SK-N-MC (cell line): ENCODE data around the gene ACE2.

Source experiments
- EZH2 ChIP-seq: fragments of 200-600 bp; sonication (generic); IDR thresholded peaks from one replicate; pipeline ENCODE4 v1.6.1; 2017; ENCODE audit warnings: antibody characterized with exemption
- FOXP2 ChIP-seq: optimal IDR thresholded peaks from 2 replicates; pipeline ENCODE3; 2011; ENCODE audit warnings: mild to moderate bottlenecking, moderate library complexity; ENCODE audit not compliant: insufficient read depth; ENCODE audit errors: extremely low read length, control extremely low read depth
- POLR2AphosphoS5 ChIP-seq: IDR thresholded peaks from 2 replicates; pipeline ENCODE4 v1.6.1; 2012; ENCODE audit warnings: mild to moderate bottlenecking, low read depth, low read length, borderline replicate concordance

DNA sequence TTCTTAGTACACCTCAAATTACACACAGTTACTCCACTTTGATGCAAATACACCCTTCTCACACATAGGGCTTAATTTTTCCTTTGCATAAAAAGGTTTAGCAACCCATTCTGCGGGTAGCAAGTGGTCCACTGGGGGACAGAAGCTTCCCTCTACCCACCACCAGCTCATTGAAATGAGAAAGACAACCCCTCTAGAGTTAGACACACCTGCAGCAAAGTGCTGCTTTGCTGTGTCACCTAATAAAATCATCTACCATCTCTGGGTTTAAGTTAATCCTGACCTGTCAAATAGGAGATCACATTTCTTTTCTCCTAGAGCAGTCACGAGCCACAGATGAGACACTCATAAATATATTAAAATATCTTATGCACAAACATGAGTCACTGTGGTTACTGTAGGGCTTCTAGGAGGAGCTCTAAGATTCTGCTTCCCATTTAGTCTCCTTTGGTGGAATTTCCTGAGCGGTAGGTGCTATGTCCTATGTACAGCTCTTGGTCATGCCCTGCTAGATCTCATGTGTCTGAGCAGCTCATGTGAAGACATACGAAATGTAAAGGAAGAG is 88.3 kb downstream of the ACE2 start:
- TF ChIP-seq POLR2AphosphoS5 (no peak), EZH2 (no peak), FOXP2 (no peak)
